T-helper 2 cell treated with Interferon-gamma antibody and Interleukin-4, amounts not matched to agents 100 ng/mL and 5 ng/mL, for 36 hours (primary cell): Measurements from ENCODE around the gene NOX5. TPM values are rescaled to one million over a fixed set of nuclear protein-coding genes. Genes with fewer than 3 reads are reported as not detected.

Experiments used
- intact Hi-C: fragments of 100-400 bp; cut with micrococcal nuclease; formaldehyde crosslinking; loops from one replicate; pipeline ENCODE4 v1.15.1; 2023
- total RNA-seq: library from RNA; stranded (reverse); gene quantifications from 2 replicates; pipeline ENCODE4 v1.2.3, GENCODE V29; 2022

The NOX5 gene
- total RNA-seq, 1 donor from 2014 or later, result 0.02 TPM

DNA sequence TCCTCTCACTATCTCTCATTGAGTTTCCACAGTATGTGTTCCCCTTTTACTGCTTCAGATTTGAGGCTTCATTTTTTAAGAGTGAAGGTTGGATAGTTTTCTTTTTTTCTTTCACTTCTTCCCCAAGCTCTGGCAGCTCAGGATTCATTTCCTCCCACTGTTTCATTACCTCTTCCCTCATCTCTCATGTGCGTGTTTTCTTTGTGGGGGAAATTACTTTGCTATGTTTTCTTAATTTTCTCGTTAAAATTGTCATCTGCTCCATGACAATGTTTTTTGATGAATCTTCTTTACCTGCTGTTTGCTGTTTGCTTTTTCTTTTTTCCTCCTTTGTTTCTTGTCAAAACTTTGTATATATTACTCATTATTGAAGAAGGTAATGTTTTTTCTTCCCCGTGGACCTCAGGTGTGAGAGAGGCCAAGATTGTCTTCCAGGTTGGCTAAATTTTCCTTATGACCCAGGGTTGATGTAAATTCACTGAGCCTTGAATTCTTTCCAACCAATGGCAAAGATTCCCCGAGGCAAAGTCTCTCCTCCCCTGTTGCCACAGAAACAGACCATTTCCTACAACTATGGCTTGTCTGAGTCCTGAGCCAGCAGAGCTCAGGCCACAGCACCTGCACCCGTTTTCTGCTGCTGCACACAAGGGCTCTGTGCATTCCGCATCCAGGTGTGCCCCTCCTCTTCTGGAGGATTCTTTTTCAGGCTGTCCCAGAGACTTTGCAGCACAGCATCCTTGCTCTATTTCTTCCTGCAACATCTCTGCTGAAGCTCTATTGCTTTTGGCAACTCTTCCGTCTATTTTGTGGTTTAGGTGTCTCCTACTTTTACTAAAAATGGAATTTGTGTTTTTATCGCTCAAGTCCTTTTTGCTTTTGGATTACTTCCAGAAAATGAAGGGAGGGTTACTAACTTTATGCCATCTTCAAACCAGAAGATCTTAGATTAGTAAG lies 66.1 kb downstream of the NOX5 start:
- intact Hi-C loops, result no loop called here

DNA sequence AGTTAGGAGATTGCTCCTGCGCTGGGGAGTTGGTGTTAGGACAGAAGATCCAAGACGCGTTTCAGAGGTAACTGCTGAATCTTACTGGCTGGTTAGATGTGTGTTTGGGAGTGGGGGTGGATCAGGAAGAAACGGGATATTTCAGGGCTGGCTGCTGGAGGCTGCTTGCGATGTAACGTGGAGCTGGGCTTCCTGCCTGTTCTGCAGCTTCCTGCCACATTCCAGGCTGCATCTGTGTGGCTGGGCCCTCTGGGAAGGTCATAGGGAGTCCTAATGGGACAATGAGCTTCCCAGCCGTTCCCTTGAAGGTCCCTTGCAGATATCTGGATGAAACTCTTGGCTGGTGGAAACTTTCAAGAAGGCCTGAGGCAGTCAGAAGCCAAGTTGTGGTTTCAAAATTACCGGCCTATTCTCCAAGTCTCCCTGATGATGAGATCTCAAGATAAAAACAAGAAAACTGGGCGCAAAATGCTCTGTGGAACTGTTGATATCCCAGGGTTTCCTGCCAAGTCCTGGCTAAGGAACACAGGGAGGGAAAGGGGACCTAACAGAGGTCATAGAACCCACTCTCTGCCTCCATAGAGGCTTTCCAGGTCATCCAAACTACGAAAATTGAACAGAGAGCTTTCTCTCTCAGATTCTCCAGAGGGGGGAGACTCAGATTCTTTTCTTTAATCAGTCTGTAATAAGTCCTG lies 67.0 kb downstream of the NOX5 start:
- intact Hi-C loops, result no loop called here

DNA sequence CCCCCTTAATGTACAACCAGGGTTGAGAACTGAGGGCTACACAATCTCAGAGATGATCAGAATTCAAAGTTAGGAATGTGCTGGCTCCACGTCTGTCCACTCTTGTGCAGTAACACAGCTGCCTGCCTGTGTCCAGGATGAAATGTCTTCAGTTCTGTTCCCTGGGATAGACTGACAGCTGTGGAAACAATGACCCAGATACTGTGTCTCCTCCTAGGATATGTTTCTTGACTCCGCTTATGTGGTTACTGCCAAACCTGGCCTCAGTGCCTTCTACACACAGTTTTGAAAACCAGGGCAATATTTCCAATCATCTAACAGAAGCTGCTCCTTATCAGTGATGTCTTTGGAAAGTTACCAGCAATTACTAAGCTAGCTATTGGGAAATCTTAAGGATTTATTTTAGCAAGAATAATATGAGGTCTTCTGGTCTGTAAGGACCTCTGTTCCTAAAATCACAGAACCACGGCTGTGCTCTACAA lies 67.6 kb downstream of the NOX5 start:
- intact Hi-C loops, result no loop called here

DNA sequence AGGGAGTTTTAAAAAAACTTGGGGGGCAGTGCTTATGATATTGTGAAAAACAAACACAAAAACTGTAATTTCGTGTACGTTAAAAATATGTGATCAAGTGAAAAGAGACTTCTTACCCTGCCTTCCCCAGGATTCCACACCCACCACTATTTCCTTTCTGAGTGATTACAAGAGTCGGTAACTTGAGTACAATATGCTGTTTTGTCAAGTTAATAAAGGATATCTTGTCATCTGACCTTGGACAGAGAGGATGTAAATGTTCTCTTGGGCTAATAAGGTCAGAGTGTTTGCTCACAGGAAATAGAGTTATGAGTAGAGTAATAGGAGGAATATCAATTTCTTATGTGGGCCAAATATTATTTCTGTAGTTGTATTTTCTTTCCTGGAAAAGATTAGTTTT lies 68.1 kb downstream of the NOX5 start:
- intact Hi-C loops, result no loop called here

DNA sequence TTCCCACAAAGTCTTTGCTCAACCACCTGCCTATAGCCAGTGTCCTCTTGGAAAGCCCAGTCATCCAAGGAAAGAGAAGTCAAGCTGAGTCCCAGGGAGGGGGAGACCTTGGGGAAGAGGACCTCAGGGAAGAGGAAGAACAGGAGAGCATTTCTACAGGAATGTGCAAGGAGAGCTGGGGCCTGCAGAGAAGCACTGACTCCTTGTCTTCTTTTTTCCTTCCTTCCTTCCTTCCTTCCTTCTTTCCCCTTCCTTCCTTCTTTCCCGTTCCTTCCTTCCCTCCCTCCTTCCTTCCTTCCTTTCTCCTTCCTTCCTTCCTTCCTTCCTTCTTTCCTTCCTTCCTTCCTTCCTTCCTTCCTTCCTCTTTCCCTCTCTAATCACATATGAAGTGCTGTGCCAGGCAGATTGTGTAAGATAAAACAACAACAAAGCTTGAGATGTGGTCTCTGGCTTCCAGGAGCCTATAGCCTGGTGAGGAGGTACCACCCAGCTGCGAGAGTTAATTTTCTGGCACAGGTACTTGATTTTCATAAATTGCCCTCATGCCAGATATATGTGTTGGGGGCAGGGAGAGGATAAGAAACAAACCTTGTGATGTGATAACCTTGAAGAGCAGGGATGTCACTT lies 70.0 kb downstream of the NOX5 start:
- intact Hi-C loops, result no loop called here

DNA sequence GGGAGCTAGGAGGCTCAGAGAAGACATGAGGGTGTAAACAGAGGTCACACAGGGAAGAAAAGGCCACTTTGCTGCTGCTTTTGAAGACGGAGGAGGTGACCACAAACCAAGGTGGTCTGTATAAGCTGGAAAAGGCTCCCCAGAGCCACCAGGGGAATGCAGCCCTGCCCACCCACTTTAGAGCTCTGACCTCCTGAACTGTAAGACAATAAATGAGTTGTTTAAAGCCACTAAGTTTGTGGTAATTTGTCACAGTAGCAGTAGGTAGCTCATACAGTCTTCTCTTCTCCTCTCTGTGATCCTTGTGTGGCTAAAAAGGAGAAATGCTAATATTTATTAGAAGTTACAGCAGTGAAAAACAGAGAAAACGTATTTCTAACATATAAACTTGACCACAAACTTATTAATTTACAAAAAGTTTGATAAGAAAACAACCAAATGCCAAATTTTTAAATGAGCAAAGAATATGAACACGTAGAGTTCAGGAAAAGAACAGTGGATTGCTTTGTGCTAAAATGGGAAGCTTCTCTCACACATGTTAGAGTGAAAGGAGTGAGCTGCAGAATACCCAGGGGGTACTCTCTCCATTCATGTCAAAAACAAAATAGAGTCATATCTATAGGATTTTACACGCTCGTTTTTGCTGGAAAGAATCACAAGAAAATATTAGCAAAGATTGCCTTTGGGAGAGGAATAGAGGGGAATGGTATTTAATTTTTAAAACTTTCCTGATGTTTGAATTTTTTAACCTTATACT lies 71.0 kb downstream of the NOX5 start:
- intact Hi-C loops, result no loop called here

DNA sequence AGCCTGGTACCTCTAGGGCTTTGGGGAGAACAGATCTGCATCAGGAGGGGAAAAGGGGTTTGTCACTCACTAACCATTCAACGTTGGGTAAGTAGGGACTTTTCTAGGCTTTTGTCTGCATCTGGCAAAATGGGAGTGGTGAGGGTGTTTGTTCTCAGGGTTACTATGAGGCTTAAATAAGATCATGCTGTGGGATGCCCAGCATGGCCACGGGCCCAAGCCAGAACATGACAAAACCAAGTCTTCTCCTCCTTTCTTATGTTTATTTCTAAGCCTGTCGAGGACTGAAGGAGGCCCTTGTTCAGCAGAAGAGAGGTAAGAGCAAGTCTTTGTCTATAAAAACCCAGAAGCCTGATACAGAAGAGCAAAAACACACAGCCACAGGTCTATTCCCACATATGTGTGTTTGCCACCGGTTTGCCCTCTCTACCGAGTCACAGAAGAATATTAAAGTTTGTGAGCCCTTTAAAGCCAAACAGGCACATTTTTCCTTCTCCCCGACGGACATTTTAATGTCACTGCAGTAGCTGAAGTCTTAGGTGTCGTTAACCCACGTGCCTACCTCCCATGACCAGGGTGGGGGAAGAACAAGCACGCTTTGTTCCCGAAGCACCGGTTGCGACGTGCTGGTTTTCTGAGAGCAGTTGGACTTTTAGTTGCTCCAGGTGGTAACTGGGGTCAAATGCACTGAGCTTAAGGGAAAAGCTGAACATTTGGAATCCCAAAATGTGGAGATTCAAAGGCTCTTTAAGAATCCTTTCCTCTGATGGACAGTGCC lies 72.1 kb downstream of the NOX5 start:
- intact Hi-C loops, result no loop called here

DNA sequence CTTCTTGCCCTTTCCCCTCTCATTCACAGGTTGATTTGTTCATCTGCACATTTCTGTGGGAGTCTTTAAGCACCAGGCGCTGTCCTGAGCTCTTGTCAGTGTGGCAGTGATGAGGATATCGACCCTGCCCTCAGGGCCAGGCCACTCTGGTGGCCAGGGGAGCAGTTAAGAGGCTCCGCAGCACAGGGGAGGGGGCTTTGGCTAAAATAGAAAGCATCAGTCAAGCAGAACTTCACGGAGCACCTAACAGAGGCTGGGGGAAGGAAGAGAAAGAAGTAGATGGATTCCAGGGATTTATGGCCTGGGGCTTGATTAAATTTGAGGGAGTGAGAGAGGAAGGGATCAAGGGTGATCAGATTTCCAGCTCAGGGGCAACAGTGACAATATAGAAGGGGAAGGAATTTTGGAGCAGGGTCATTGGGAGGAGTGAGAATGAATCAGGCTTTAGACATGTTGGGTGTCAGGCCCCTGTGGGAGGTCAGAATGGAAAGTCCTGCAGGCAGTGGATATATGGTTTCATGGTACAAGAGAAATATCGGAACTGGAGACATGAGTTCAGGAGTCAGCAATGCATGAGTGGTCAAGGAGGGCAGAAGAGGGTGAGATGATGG lies 73.0 kb downstream of the NOX5 start:
- intact Hi-C loops, result no loop called here

DNA sequence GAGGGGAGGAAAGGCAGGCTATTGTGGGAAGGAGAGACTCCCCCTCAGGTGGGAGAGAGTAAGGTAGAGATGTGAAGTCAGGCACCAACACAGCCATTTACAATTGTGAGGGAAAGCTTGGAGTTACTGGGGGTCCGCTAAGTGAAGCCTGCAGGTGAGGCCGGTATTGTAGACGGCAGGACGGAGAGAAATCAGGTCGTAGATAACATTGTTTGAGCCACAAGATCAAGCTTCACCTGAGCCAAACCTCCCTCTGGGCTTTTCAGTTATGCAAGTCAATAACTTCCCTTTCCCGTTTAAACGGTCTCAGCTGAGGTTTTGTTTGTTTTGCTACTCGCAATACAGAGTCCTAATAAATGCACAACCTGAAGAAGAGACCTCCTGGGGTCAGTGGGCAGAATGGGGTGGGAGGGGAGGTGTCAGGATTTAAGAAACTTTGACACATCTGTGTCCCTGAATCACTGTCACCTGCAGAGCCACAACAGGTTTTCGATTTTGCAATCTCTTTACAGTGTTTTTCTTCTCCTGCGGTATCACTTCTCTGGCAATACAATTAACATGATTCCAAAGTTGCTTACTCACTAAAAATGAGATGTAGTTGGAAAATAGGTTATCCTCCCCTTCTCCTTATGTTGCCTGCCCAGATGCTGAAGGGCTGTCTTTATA lies 73.9 kb downstream of the NOX5 start:
- intact Hi-C loops, result no loop called here

DNA sequence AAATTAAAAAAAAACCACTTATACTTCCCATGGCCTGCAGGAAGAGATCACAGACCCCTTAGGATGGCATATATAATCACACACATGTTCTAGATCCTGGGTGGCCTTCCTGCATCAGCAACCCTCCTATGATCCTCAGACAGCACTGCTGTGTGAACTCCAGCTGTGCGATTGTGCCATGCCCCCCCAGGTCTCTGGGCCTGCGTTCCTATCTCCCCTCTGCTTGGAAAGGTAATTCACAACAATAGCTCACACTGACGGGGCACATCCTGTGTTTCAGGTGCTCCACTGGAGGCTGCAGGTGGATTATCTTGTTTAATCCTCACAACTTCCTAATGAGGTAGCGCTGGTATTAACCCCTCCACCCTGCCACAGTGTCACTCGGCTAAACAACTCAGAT lies 74.8 kb downstream of the NOX5 start:
- intact Hi-C loops, result no loop called here

DNA sequence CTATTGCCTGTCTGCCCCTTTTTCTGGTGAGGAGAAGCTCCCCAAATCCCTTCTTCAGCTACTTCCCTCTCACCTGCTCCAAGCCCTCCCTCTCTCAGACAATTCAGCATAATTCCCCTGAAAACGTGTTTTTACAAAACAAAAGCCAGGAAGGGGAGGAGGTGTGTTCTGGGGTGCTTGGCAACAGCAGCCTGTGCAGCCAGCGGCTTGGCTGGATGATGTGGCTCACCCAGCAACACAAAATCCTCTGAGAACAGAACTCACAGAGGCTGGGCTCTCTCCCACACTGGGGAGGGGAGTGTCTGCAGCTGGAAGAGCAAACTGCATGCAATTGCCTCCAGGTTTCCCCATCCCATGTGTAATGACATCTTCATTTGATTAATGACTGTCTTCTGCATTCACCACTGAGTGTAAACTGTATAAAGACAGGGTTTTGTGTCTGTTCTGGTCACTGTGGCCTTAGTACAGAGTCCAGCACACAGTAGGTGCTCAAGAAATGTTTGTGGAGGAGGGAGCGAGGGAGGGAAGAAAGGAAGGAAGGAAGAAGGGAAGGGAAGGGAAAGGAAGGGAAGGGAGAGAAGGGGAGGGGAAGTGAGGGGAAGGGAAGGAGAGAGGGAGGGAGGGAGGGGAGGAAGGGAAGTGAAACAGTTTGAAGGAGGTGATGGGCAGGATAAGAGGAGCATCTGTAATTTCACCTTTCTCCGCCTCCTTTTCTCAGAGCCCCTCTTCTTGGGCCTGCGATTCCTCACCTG lies 75.9 kb downstream of the NOX5 start:
- intact Hi-C loops, result no loop called here

DNA sequence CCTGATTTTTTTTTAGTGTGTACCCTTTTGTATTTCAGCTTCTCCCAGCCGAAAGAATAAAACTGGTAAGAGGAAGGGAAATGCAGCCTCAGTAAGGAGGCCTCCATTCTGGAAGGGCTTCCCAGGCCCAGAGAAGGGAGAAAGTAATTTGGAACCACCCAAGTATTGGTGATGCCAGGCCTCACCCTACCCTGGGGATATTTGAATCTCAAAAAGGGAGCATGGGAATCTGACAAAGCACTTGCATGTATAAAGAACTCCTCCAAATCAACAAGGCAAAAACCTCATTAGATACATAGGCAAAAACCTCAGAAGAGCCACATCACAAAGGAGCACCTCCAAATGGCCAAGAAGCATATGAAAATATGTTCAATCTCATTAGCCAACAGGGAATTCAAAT lies 77.2 kb downstream of the NOX5 start:
- intact Hi-C loops, result no loop called here

DNA sequence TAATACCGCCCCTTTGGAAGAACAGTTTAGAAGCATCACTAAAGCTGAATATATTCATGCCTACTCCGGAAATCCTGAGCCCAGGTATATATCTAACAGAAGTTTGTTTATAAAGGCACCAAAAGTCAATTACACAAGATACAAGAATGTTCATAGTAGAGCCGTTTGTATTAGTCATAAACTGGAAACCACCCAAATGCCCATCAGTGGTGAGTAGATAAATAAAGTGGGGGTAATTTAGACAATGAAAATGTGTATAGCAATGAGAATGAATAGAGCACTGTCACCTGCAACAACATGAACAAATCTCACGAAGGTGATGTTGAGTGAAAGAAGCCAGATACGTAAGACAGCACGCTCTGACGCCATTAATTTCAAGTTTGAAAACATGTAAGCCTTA lies 77.7 kb downstream of the NOX5 start:
- intact Hi-C loops, result no loop called here

DNA sequence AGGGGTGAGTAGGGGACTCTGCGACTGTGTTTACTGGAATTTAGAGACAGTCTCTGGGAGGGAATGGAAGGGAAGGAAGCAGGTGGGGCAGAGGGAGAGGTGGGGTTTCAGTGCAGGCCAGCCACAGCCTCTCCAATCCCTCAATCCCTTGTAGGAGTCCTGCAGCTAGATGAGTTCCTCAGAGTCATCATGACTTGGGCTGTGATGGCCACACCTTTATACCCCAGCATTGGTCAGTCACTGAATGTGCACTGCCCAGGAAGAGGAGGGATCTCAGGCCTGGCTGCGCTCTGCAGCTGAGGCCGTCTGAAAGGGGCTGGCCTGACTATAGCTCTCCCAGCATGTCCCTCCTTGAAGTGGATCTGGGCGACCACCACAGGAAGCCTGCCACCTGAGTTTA lies 78.6 kb downstream of the NOX5 start:
- intact Hi-C loops, result no loop called here

DNA sequence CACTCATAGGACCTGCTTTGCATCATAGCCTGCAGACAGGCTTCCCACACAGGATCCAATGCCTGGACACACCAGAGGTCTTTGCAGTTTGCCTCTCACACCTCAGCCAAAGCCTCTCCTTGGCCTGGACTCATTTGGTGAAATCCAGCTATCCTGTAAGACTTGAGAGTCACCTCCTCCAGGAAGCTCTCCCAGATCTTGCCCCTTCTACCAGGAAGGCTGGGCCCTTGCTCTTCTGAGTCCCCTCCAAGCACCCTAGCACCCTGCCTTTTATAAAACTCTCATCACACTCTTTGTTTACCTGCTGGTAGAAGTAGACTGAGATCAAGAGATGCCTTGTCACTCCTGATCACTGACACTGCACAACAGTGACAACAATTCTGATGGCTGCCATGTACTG lies 79.1 kb downstream of the NOX5 start:
- intact Hi-C loops, result no loop called here

DNA sequence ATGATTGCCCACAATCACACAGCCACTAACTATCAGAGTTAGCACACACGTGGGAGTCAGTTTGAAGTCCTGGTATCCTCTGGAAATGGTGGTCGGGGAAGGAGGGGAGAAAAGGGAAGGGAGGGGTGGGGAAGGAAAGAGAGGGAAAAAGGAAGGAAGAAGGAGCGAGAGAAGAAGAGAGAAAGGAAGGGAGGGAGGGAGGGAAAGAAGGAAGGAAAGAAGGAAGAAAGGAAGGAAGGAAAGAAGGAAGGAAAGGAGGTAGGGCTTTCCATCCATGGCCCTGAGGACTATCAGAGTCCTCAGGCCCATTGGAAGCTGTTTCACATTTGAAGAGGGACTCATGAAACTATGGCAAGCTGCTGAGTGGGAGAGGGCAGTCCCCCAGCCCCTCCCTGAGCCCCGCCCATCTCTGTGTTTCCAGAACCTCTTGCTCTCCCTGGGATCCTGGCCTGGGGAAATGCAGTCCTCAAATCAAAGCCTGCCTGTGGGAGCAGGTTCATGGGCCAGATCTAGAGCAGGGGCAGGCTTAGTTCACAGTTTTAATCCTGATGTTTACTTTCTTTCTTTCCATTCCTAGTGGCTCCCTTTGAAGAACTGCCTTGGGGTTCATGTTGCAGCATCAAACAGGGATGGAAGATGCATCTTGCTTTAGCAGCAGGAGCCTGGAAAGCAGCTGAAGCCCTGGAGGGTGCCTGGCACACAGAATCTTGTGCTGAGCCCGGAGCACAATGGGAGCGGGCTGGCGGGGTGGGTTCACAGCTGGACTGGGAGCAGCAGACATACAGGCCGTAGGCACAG lies 79.8 kb downstream of the NOX5 start:
- intact Hi-C loops, result no loop called here

DNA sequence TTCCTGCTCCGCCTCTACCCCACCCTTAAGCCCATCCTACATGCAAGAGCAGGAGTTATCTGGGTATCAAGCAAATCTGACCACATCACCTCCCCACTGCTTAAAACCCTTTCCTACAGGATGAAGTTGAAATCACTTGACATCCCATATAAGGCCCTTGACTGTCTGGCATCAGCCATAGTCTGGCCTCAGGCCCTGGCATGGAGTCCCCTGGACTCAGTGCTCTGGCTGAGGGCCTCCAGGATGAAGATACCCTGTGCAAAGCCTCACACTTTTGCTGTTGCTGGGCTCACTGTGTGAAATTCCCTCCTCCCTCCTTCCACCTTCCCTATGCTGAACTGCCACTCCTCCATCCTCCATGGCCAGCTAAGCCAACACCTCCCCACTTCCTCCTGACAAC lies 80.8 kb downstream of the NOX5 start:
- intact Hi-C loops, result no loop called here

DNA sequence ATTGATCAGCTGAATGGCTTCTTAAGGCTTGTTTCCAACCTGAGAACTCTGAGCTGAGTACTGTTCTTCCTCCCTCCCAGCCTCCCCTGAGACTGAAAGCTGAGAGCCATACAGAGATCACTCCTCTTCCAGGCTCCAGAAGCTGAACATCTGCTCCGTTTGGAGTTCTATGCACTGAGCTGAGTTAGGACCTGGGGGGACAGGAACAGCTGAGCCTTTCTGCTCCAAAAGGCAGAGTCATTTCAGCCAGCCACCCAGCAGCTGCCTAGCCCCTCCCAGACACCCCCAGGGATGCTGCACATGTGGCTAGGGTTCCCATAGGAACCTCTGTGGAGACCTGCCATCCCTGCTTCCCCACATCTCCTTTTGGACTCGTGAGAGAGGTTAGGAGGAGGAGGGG lies 81.7 kb downstream of the NOX5 start:
- intact Hi-C loops, result no loop called here
